Neuronal stem cell (in vitro differentiated cells): ENCODE data around the gene CELF4.

ENCODE experiments used
- DNase-seq: peaks from one replicate; pipeline ENCODE4 v3.0.0-alpha.2; 2013; ENCODE audit warnings: low spot score
- H2AFZ ChIP-seq: one replicate; pipeline ENCODE4 v1.6.1; 2013; ENCODE audit warnings: mild to moderate bottlenecking, low read length, inconsistent platforms
- H2AK5ac ChIP-seq: 2 replicates; pipeline ENCODE4 v1.6.1; 2013; ENCODE audit warnings: low read depth, mild to moderate bottlenecking, inconsistent platforms, low read length, moderate library complexity, mixed read lengths
- H2BK120ac ChIP-seq: 2 replicates; pipeline ENCODE4 v1.6.1; 2013; ENCODE audit warnings: low read depth, mild to moderate bottlenecking, inconsistent platforms, low read length, moderate library complexity, mixed read lengths
- H2BK12ac ChIP-seq: one replicate; pipeline ENCODE4 v1.6.1; 2013; ENCODE audit warnings: low read length, inconsistent platforms
- H2BK15ac ChIP-seq: 2 replicates; pipeline ENCODE4 v1.6.1; 2013; ENCODE audit warnings: mild to moderate bottlenecking, low read length, inconsistent platforms, mixed read lengths
- H2BK5ac ChIP-seq: one replicate; pipeline ENCODE4 v1.6.1; 2013; ENCODE audit warnings: inconsistent platforms, mild to moderate bottlenecking, low read length, moderate library complexity
- H3K14ac ChIP-seq: one replicate; pipeline ENCODE4 v1.6.1; 2013; ENCODE audit warnings: low read length, inconsistent platforms
- H3K18ac ChIP-seq: 2 replicates; pipeline ENCODE4 v1.6.1; 2013; ENCODE audit warnings: low read length, inconsistent platforms
- H3K23ac ChIP-seq: 2 replicates; pipeline ENCODE4 v1.6.1; 2013; ENCODE audit warnings: low read depth, mild to moderate bottlenecking, mixed read lengths, low read length, inconsistent platforms; ENCODE audit not compliant: poor library complexity
- H3K27ac ChIP-seq: replicated peaks from 3 replicates; pipeline ENCODE4 v1.5.1; 2013; ENCODE audit warnings: low read length, inconsistent platforms
- H3K27me3 ChIP-seq, 3 experiments: 2 replicates each; pipeline ENCODE4 v1.6.1; 2013; ENCODE audit warnings: low read length in 3 of 3, mild to moderate bottlenecking in 2 of 3, inconsistent platforms in 1 of 3, low read depth in 1 of 3, mixed read lengths in 1 of 3, moderate library complexity in 1 of 3; ENCODE audit not compliant: control insufficient read depth in 3 of 3, insufficient read depth in 3 of 3
- H3K36me3 ChIP-seq, 2 donors: replicated peaks in 1 of 2; 2 replicates each; pipeline ENCODE4 v1.6.1; 2013; ENCODE audit warnings: low read length in 2 of 2; ENCODE audit not compliant: control insufficient read depth in 2 of 2, insufficient read depth in 2 of 2
- H3K4ac ChIP-seq: 2 replicates; pipeline ENCODE4 v1.6.1; 2013; ENCODE audit warnings: inconsistent platforms, mild to moderate bottlenecking, low read length, moderate library complexity
- H3K4me1 ChIP-seq, 2 donors: 1 replicate in 1 of 2; 2 replicates in 1 of 2; pipeline ENCODE4 v1.6.1; 2013; ENCODE audit warnings: low read length in 2 of 2, low read depth in 1 of 2; ENCODE audit not compliant: control insufficient read depth in 2 of 2, insufficient read depth in 1 of 2
- H3K4me2 ChIP-seq: one replicate; pipeline ENCODE4 v1.6.1; 2013; ENCODE audit warnings: mild to moderate bottlenecking, low read length, inconsistent platforms; ENCODE audit not compliant: insufficient read depth, poor library complexity, severe bottlenecking
- H3K4me3 ChIP-seq, 2 donors: 2 replicates each; pipeline ENCODE4 v1.5.1; 2013; ENCODE audit warnings: low read length in 2 of 2, mild to moderate bottlenecking in 2 of 2, inconsistent platforms in 1 of 2, moderate library complexity in 1 of 2
- H3K79me1 ChIP-seq: one replicate; pipeline ENCODE4 v1.6.1; 2013; ENCODE audit warnings: low read depth, mild to moderate bottlenecking, inconsistent platforms, low read length, moderate library complexity
- H3K9ac ChIP-seq: one replicate; pipeline ENCODE4 v1.6.1; 2013; ENCODE audit warnings: mild to moderate bottlenecking, low read depth, low read length, inconsistent platforms; ENCODE audit not compliant: poor library complexity
- H3K9me3 ChIP-seq, 2 donors: replicated peaks in 1 of 2; 2 replicates each; pipeline versions ENCODE3 to v1.6.1; 2013; ENCODE audit warnings: low read length in 2 of 2, mild to moderate bottlenecking in 2 of 2, inconsistent platforms in 1 of 2, low read depth in 1 of 2, mixed read lengths in 1 of 2, moderate library complexity in 1 of 2; ENCODE audit not compliant: control insufficient read depth in 2 of 2, insufficient read depth in 1 of 2
- H4K8ac ChIP-seq: one replicate; pipeline ENCODE4 v1.6.1; 2013; ENCODE audit warnings: low read depth, mild to moderate bottlenecking, inconsistent platforms, low read length, moderate library complexity
- H4K91ac ChIP-seq: one replicate; pipeline ENCODE4 v1.6.1; 2013; ENCODE audit warnings: low read length, low read depth, mild to moderate bottlenecking, inconsistent platforms; ENCODE audit not compliant: poor library complexity
- WGBS, 2 donors: extraction: QIAGEN DNeasy Blood & Tissue Kit; methylation state at CpG; one replicate each; pipeline ENCODE4 v1.1.7; 2013; ENCODE audit warnings: missing lambda C conversion rate in 2 of 2, mixed read lengths in 1 of 2; ENCODE audit not compliant: insufficient read length in 2 of 2, insufficient replicate concordance in 1 of 2; ENCODE audit errors: extremely low coverage in 2 of 2; 5-methylcytosine and 5-hydroxymethylcytosine counted together

The CELF4 gene

DNA sequence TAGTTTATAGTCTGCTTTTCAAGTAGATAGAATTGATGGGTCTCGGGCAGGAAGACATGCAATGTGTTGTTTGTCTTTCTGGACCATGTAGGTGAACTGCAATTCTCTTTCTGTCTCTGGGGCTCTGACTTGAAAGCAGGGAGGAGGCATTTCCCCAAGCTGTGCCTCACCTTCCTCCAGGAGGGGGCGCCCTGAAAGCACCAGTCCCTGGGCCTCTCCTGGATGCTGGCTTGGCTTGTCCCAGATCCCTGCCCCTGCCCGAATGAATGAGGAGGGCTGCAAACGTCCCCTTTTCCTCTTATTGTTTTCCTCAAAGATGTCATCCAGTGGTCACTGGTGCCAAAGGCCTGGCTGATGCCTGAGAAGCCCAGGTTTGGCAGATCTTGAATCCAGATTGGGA, 270.6 kb downstream of the CELF4 start:
- H3K4me3 ChIP-seq = no peak overlapping the region
- no peak overlapping the region for H3K14ac ChIP-seq
- H4K8ac ChIP-seq = no peak overlapping the region
- H3K9ac ChIP-seq = no peak overlapping the region
- no peak overlapping the region for H2BK120ac ChIP-seq
- H4K91ac ChIP-seq = no peak overlapping the region
- no peak overlapping the region for H2AK5ac ChIP-seq
- no peaks in the 10 kb centered on the region for H3K9me3 ChIP-seq
- H2BK15ac ChIP-seq = no peak overlapping the region
- no peak overlapping the region for H3K27ac ChIP-seq
- H3K4ac ChIP-seq = no peak overlapping the region
- H3K79me1 ChIP-seq = no peaks in the 10 kb centered on the region
- H3K4me1 ChIP-seq = peaks cover 3 to 10% of the 10 kb centered on the region in 2 donors
- H2BK5ac ChIP-seq = no peak overlapping the region
- no peak overlapping the region for H3K4me2 ChIP-seq
- H2BK12ac ChIP-seq = no peak overlapping the region
- H3K23ac ChIP-seq = no peak overlapping the region
- no peak overlapping the region for H2AFZ ChIP-seq
- no peaks in the 10 kb centered on the region for H3K36me3 ChIP-seq
- no CpG with 5 or more reads among the region's 4 CpGs for WGBS, 2 donors
- DNase-seq = peak; percentile 51
- no peaks in the 10 kb centered on the region for H3K27me3 ChIP-seq
- H3K18ac ChIP-seq = peak overlapping the region; percentile 46

DNA sequence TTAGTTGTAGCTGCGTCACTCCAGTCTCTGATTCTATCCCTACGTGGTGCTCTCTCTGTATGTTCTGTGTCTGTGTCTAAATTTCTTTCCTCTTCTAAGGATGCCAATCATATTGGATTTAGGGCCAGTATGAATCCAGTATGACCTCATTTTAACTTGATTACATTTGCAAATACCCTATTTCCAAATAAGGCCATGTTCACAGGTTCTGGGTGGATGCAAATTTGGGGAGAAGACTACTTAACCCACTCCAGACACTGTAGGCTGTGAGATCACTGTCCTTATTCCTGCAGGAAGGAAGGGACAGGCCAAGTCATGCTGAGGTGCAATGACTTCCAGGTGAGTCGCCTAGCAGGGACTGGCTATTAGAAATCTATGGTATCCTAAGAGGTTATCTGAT, 272.2 kb downstream of the CELF4 start:
- Histone ChIP-seq H3K79me1 (no peaks in the 10 kb centered on the region), H3K23ac (no peak overlapping the region)

DNA sequence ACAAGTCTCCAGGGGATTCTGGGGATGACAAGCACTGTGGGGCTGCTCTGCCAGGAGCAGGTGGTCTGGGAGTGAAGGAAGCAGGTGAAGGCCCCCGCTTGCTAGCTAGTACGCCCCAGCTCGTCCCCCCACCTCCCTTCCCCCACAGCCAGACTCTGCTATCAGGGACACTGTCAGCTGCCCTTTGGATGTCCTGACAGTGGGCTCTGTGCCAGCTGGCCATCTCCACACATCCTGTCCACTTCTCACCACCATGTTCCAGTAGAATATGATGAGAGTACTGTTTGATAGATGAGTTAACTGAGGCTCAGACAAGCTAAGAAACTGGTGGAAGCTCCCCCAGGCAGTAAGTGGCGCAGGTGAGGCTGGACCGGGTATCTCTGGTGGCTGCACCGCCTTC, 276.2 kb downstream of the CELF4 start:
- peaks cover 0 to 9% of the 10 kb centered on the region in 2 donors for H3K4me1 ChIP-seq
- no peak for DNase-seq
- no CpG with 5 or more reads among the region's 6 CpGs for WGBS, 2 donors
- no peaks in the 10 kb centered on the region for H3K27me3 ChIP-seq
- H3K79me1 ChIP-seq = no peaks in the 10 kb centered on the region
- H3K18ac ChIP-seq = no peak overlapping the region
- H3K23ac ChIP-seq = no peak overlapping the region
- no peak overlapping the region for H2AFZ ChIP-seq
- no peak overlapping the region for H3K4me3 ChIP-seq
- no peaks in the 10 kb centered on the region for H3K36me3 ChIP-seq
- H2BK12ac ChIP-seq = no peak overlapping the region
- no peak overlapping the region for H3K14ac ChIP-seq
- no peak overlapping the region for H2AK5ac ChIP-seq
- no peak overlapping the region for H3K4me2 ChIP-seq
- no peaks in the 10 kb centered on the region for H3K9me3 ChIP-seq
- no peak overlapping the region for H2BK5ac ChIP-seq
- H3K27ac ChIP-seq = no peak overlapping the region
- H3K9ac ChIP-seq = no peak overlapping the region
- no peak overlapping the region for H2BK120ac ChIP-seq
- H3K4ac ChIP-seq = no peak overlapping the region
- no peak overlapping the region for H4K91ac ChIP-seq
- no peak overlapping the region for H4K8ac ChIP-seq
- no peak overlapping the region for H2BK15ac ChIP-seq

More for the DNA sequence above, 272.2 kb downstream of the CELF4 start:
- no peak overlapping the region for H3K4me2 ChIP-seq
- H3K9me3 ChIP-seq = no peaks in the 10 kb centered on the region
- no peaks in the 10 kb centered on the region for H3K36me3 ChIP-seq
- no peak overlapping the region for H2AFZ ChIP-seq
- H4K8ac ChIP-seq = no peak overlapping the region
- no peak overlapping the region for H3K14ac ChIP-seq
- H3K9ac ChIP-seq = no peak overlapping the region
- no peak overlapping the region for H2AK5ac ChIP-seq
- no peak overlapping the region for H2BK120ac ChIP-seq
- no peak overlapping the region for H4K91ac ChIP-seq
- no peaks in the 10 kb centered on the region for H3K27me3 ChIP-seq
- H2BK5ac ChIP-seq = no peak overlapping the region
- no peak overlapping the region for H3K4me3 ChIP-seq
- no peak for DNase-seq
- no peak overlapping the region for H3K4ac ChIP-seq
- no CpG with 5 or more reads among the region's 3 CpGs for WGBS, 2 donors
- no peak overlapping the region for H3K27ac ChIP-seq
- H3K18ac ChIP-seq = no peak overlapping the region
- H2BK12ac ChIP-seq = no peak overlapping the region
- H2BK15ac ChIP-seq = no peak overlapping the region
- H3K4me1 ChIP-seq = no peaks in the 10 kb centered on the region

DNA sequence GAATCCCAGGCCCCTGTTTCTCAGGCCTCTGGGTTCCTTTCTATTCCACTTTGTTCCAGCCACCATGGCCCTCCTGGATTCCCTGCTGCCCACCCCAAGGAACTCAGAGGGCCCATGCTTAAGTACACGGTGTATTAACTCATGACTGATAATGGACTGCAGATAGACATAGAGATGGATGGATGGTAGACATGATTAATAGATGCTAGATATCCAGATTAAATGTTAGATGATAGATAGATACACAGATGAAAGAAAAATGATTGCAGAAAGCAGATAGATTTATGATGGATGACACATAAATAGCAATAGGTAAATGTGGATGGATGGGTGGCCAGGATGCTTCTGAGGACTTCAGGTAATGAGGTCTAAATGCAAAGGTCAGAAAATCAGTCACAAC, 278.0 kb downstream of the CELF4 start:
- H3K27ac ChIP-seq = no peak overlapping the region
- H2BK5ac ChIP-seq = no peak overlapping the region
- no peaks in the 10 kb centered on the region for H3K36me3 ChIP-seq
- H2AFZ ChIP-seq = no peak overlapping the region
- no peak overlapping the region for H3K4ac ChIP-seq
- H3K9ac ChIP-seq = no peak overlapping the region
- no peak for DNase-seq
- no peak overlapping the region for H3K14ac ChIP-seq
- no peak overlapping the region for H2BK12ac ChIP-seq
- no peak overlapping the region for H3K18ac ChIP-seq
- H3K4me1 ChIP-seq = peaks cover 0 to 9% of the 10 kb centered on the region in 2 donors
- no peak overlapping the region for H2AK5ac ChIP-seq
- H3K4me2 ChIP-seq = no peak overlapping the region
- H3K27me3 ChIP-seq = no peaks in the 10 kb centered on the region
- no CpG with 5 or more reads among the region's 1 CpG for WGBS, 2 donors
- no peak overlapping the region for H4K8ac ChIP-seq
- H2BK15ac ChIP-seq = no peak overlapping the region
- H3K9me3 ChIP-seq = peaks cover 0 to 4% of the 10 kb centered on the region in 2 donors
- no peak overlapping the region for H3K4me3 ChIP-seq
- H3K23ac ChIP-seq = no peak overlapping the region
- no peaks in the 10 kb centered on the region for H3K79me1 ChIP-seq
- no peak overlapping the region for H2BK120ac ChIP-seq
- H4K91ac ChIP-seq = no peak overlapping the region
